ENCODE measurements around the gene STUB1.

Gene STUB1

DNA sequence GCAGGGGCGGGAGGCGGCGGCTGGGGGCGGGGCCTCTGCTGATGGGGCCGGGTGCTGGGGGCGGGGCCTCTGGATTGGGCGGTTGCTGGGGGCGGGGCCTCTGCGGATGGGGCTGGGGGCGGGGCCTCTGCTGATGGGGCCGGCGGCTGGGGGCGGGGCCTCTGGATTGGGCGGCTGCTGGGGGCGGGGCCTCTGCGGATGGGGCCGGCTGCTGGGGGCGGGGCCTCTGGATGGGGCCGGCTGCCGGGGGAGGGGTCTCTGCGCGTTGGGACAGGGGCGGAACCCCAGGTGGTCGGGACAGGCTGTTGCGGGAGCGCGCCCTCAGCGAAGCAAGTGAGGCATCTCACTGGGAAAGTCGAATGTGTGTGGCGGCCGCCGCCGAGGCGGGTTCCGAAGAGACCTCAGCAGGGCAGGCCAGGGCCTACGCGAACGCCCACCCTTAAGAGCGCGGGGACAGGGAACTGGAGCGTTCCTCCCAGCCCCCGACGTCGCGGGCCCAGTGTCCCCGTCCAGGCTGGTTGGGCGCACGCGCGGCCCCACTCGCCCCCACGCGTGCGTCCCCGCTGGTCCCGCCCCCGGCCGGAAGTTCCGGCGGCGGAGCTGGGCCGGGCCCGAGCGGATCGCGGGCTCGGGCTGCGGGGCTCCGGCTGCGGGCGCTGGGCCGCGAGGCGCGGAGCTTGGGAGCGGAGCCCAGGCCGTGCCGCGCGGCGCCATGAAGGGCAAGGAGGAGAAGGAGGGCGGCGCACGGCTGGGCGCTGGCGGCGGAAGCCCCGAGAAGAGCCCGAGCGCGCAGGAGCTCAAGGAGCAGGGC is at the start of gene STUB1:
Gene STUB1, plus strand, starts transcription at position 597 of the 811 bp plus-strand sequence. Its CDS starts 116 bp downstream, at position 713.
- peak within 1 kb of the TSS; percentile 94 for H3K4me3 ChIP-seq
- no peaks in the 10 kb centered on the region for H3K9me3 ChIP-seq (ENCODE audit: low read depth, low read length)
- peak within 1 kb of the TSS; percentile 91 for H3K9ac ChIP-seq (ENCODE audit: insufficient read length)
- peaks cover 22% of the 10 kb centered on the region for H3K36me3 ChIP-seq (ENCODE audit: insufficient read depth, low read length)
- H3K27ac ChIP-seq: peak within 1 kb of the TSS; percentile 91
- TF ChIP-seq EZH2 (IDR thresholded peaks at IDR 0.05): no peak
- peak; percentile 69; the same call in 1 of the 2 replicates for TF ChIP-seq POLR2AphosphoS5 (IDR thresholded peaks at IDR 0.05; ENCODE audit: borderline replicate concordance, low read depth, low read length)
- DNase-seq (ENCODE audit: low read depth, low spot score): peak; percentile 52

DNA sequence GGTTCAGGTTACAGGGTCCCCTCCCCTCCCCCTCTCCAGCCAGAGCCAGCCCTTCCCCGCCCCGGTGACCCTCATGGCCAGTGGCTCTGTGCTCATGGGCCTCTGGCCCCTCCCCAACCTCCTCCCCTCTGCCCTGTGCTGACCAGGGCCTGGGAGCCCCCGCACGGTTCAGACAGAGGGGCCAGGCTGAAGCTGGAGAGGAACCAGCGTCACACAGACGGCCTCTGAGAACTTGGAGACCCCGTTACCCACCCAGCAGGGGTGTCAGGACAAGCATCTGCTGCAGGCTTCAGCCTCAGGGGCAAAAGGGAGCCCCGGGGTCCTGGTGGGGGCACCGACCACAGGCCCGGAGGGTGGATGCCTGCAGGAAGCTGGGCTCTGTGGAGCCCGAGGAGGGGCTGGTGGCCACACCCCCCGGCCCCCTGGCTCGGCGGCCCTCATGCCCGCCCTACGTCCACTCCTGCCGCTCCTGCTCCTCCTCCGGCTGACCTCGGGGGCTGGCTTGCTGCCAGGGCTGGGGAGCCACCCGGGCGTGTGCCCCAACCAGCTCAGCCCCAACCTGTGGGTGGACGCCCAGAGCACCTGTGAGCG is 49.3 kb upstream of the STUB1 start, which contains the start of gene WFIKKN1:
Gene WFIKKN1, plus strand, starts transcription at position 171 of the 591 bp plus-strand sequence. Its CDS starts 269 bp downstream, at position 440.
- no peaks in the 10 kb centered on the region for H3K9me3 ChIP-seq (ENCODE audit: low read depth, low read length)
- no peak within 1 kb of the TSS for H3K27ac ChIP-seq
- H3K9ac ChIP-seq (ENCODE audit: insufficient read length): no peak within 1 kb of the TSS
- H3K36me3 ChIP-seq (ENCODE audit: insufficient read depth, low read length): no peaks in the 10 kb centered on the region
- no peak for TF ChIP-seq EZH2 (IDR thresholded peaks at IDR 0.05)
- TF ChIP-seq FOXP2 (optimal IDR thresholded peaks at IDR 0.05; ENCODE audit: control extremely low read depth, extremely low read length, insufficient read depth): no peak
- no peak for TF ChIP-seq POLR2AphosphoS5 (IDR thresholded peaks at IDR 0.05; ENCODE audit: borderline replicate concordance, low read depth, low read length)
- no peak within 1 kb of the TSS for H3K4me3 ChIP-seq
- DNase-seq (ENCODE audit: low read depth, low spot score): no peak

DNA sequence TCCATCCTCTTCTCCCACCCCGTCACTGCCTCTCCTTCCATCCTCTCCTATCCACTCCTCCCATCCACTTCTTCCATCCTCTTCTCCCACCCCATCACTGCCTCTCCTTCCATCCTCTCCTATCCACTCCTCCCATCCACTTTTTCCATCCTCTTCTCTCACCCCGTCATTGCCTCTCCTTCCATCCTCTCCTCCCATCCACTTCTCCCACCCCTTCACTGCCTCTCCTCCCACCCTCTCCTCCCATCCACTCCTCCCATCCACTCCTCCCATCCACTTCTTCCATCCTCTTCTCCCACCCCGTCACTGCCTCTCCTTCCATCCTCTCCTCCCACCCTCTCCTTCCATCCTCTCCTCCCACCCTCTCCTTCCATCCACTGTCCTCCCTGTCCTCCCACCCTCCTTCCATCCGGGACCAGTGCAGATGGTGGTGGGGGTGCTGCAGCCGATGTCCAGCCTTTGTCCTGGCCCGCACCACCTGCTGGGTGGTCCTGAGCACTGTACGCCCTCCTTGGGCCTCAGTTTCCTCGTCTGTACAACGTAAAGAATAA is 48.3 kb upstream of the STUB1 start:
- no peak for TF ChIP-seq EZH2 (IDR thresholded peaks at IDR 0.05)
- no peak for TF ChIP-seq POLR2AphosphoS5 (IDR thresholded peaks at IDR 0.05; ENCODE audit: borderline replicate concordance, low read depth, low read length)
- TF ChIP-seq FOXP2 (optimal IDR thresholded peaks at IDR 0.05; ENCODE audit: control extremely low read depth, extremely low read length, insufficient read depth): no peak
- no peak overlapping the region for H3K4me3 ChIP-seq
- H3K27ac ChIP-seq: no peak overlapping the region
- no peak for DNase-seq (ENCODE audit: low read depth, low spot score)
- H3K9me3 ChIP-seq (ENCODE audit: low read depth, low read length): no peaks in the 10 kb centered on the region
- H3K36me3 ChIP-seq (ENCODE audit: insufficient read depth, low read length): no peaks in the 10 kb centered on the region
- H3K9ac ChIP-seq (ENCODE audit: insufficient read length): no peak overlapping the region

DNA sequence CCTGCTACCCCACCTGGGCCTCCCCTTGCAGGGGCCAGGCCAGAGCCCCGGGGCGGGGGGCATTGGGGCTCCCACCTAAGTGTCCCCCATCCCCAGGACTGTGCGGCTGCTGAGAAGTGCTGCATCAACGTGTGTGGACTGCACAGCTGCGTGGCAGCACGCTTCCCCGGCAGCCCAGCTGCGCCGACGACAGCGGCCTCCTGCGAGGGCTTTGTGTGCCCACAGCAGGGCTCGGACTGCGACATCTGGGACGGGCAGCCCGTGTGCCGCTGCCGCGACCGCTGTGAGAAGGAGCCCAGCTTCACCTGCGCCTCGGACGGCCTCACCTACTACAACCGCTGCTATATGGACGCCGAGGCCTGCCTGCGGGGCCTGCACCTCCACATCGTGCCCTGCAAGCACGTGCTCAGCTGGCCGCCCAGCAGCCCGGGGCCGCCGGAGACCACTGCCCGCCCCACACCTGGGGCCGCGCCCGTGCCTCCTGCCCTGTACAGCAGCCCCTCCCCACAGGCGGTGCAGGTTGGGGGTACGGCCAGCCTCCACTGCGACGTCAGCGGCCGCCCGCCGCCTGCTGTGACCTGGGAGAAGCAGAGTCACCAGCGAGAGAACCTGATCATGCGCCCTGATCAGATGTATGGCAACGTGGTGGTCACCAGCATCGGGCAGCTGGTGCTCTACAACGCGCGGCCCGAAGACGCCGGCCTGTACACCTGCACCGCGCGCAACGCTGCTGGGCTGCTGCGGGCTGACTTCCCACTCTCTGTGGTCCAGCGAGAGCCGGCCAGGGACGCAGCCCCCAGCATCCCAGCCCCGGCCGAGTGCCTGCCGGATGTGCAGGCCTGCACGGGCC is 47.5 kb upstream of the STUB1 start:
- TF ChIP-seq POLR2AphosphoS5 (IDR thresholded peaks at IDR 0.05; ENCODE audit: borderline replicate concordance, low read depth, low read length) (no peak), EZH2 (IDR thresholded peaks at IDR 0.05) (no peak), FOXP2 (optimal IDR thresholded peaks at IDR 0.05; ENCODE audit: control extremely low read depth, extremely low read length, insufficient read depth) (no peak)
- H3K9me3 ChIP-seq (ENCODE audit: low read depth, low read length): no peaks in the 10 kb centered on the region
- H3K36me3 ChIP-seq (ENCODE audit: insufficient read depth, low read length): no peaks in the 10 kb centered on the region
- no peak overlapping the region for H3K9ac ChIP-seq (ENCODE audit: insufficient read length)
- no peak for DNase-seq (ENCODE audit: low read depth, low spot score)
- H3K4me3 ChIP-seq: no peak overlapping the region
- H3K27ac ChIP-seq: no peak overlapping the region

DNA sequence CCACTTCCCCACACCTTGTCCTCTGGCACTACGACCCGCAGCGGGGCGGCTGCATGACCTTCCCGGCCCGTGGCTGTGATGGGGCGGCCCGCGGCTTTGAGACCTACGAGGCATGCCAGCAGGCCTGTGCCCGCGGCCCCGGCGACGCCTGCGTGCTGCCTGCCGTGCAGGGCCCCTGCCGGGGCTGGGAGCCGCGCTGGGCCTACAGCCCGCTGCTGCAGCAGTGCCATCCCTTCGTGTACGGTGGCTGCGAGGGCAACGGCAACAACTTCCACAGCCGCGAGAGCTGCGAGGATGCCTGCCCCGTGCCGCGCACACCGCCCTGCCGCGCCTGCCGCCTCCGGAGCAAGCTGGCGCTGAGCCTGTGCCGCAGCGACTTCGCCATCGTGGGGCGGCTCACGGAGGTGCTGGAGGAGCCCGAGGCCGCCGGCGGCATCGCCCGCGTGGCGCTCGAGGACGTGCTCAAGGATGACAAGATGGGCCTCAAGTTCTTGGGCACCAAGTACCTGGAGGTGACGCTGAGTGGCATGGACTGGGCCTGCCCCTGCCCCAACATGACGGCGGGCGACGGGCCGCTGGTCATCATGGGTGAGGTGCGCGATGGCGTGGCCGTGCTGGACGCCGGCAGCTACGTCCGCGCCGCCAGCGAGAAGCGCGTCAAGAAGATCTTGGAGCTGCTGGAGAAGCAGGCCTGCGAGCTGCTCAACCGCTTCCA is 46.7 kb upstream of the STUB1 start:
- no peak overlapping the region for H3K9ac ChIP-seq (ENCODE audit: insufficient read length)
- H3K27ac ChIP-seq: no peak overlapping the region
- DNase-seq (ENCODE audit: low read depth, low spot score): no peak
- no peak overlapping the region for H3K4me3 ChIP-seq
- no peaks in the 10 kb centered on the region for H3K9me3 ChIP-seq (ENCODE audit: low read depth, low read length)
- TF ChIP-seq FOXP2 (optimal IDR thresholded peaks at IDR 0.05; ENCODE audit: control extremely low read depth, extremely low read length, insufficient read depth) (no peak), POLR2AphosphoS5 (IDR thresholded peaks at IDR 0.05; ENCODE audit: borderline replicate concordance, low read depth, low read length) (no peak), EZH2 (IDR thresholded peaks at IDR 0.05) (no peak)
- H3K36me3 ChIP-seq (ENCODE audit: insufficient read depth, low read length): no peaks in the 10 kb centered on the region

DNA sequence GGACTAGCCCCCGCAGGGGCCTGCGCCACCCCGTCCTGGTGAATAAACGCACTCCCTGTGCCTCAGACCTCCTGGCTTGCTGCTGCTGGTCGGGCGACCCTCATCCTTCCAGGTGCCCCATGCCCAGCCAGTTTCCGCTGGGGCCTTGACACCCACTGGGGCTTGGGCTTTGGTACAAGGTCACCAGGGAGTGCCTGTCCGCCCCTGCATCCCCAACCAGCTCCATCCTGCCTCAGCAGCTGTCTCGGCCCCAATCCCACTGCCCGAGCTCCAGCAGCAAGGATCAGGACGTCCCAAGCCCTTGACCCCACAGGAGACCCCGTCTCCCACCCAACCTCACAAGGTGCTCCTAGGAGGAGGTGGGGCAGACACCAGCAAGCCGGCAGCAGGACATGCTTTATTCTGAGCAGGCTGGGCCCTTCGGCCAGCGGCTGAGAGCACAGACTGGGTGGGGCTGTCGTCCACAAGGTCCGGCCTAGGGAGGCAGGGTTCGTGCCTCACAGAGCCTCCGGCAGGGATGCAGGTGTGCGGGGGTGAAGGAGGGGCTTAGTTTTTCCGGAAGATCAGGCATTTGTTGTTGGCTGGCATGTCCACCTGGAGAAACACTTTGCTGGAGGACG is 46.0 kb upstream of the STUB1 start:
- no peak overlapping the region for H3K27ac ChIP-seq
- no peaks in the 10 kb centered on the region for H3K9me3 ChIP-seq (ENCODE audit: low read depth, low read length)
- no peak overlapping the region for H3K4me3 ChIP-seq
- H3K9ac ChIP-seq (ENCODE audit: insufficient read length): no peak overlapping the region
- DNase-seq (ENCODE audit: low read depth, low spot score): no peak
- TF ChIP-seq FOXP2 (optimal IDR thresholded peaks at IDR 0.05; ENCODE audit: control extremely low read depth, extremely low read length, insufficient read depth): no peak
- TF ChIP-seq POLR2AphosphoS5 (IDR thresholded peaks at IDR 0.05; ENCODE audit: borderline replicate concordance, low read depth, low read length): no peak; the same call in 1 of the 2 replicates
- no peak for TF ChIP-seq EZH2 (IDR thresholded peaks at IDR 0.05)
- no peaks in the 10 kb centered on the region for H3K36me3 ChIP-seq (ENCODE audit: insufficient read depth, low read length)

DNA sequence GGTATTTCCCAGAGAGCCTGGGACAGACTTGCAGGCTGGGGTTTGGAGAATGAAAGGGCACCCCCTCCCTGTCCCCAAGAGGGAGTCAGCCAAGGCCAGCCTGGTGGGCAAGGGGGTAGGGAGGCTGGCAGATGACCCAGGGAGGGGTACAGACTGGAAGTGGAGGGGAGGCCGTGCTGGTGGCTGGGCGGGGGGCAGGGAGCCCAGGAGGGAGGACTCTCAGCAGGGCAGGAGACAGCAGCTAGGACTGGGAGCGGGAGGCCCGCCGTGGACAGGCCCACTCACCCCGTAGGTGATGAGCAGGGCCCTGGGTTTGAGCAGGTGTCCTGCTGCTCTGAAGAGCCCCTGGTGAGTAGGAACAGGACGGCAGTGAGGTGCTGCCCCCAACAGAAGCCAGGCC is 45.2 kb upstream of the STUB1 start:
- Histone ChIP-seq H3K4me3 (peak overlapping the region; percentile 99), H3K9ac (ENCODE audit: insufficient read length) (no peak overlapping the region), H3K9me3 (ENCODE audit: low read depth, low read length) (no peaks in the 10 kb centered on the region), H3K36me3 (ENCODE audit: insufficient read depth, low read length) (no peaks in the 10 kb centered on the region), H3K27ac (no peak overlapping the region)
- TF ChIP-seq FOXP2 (optimal IDR thresholded peaks at IDR 0.05; ENCODE audit: control extremely low read depth, extremely low read length, insufficient read depth) (no peak), POLR2AphosphoS5 (IDR thresholded peaks at IDR 0.05; ENCODE audit: borderline replicate concordance, low read depth, low read length) (no peak), EZH2 (IDR thresholded peaks at IDR 0.05) (no peak)
- no peak for DNase-seq (ENCODE audit: low read depth, low spot score)

All from SK-N-MC (cell line).